ENCODE results near the gene TMEM179.

DNA sequence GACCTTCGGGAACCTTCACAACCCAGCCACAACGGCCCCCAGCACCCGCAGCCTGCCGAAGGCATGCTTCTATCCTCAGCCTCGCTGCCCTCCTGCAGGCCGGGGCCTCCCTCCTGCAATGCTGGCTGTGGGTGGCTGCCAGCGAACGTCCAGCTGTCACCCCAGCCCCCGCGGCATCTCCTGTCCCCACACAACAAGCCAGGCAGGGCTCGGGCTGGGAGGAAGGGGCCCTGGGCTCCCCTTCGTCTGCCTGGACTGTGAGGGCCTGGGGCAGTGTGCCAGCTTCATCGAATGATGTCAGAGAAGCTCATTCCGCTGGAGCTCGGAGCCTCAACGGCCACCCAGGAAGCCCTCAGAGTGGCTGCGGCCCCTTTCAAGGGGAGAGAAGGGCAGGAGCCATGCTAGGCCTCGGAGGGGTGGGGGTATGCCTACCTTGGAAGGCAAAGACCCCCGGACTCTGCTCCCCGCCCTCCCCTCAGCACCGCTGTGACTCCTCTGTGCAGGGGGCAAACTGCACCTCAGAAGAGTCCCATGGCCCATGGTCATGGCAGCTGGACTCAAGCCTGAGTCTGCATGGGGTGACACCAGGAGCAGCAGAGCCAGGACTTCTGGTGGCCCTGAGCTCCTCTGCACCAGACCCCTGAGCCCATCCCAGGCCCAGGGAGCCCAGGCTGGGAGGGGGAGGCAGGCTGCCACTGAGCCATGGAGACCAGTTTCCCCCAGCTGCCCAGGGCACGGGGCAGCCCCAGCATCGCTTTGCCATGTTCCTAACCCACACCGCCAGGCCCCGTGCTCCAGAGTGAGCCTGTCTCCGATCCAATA, 49.8 kb downstream of the TMEM179 start:
- TF ChIP-seq ARNTL (CRISPR knock-in tag; IDR thresholded peaks at IDR 0.05; ENCODE audit: borderline replicate concordance, low read depth), result no peak
- TF ChIP-seq, protein P1, sequence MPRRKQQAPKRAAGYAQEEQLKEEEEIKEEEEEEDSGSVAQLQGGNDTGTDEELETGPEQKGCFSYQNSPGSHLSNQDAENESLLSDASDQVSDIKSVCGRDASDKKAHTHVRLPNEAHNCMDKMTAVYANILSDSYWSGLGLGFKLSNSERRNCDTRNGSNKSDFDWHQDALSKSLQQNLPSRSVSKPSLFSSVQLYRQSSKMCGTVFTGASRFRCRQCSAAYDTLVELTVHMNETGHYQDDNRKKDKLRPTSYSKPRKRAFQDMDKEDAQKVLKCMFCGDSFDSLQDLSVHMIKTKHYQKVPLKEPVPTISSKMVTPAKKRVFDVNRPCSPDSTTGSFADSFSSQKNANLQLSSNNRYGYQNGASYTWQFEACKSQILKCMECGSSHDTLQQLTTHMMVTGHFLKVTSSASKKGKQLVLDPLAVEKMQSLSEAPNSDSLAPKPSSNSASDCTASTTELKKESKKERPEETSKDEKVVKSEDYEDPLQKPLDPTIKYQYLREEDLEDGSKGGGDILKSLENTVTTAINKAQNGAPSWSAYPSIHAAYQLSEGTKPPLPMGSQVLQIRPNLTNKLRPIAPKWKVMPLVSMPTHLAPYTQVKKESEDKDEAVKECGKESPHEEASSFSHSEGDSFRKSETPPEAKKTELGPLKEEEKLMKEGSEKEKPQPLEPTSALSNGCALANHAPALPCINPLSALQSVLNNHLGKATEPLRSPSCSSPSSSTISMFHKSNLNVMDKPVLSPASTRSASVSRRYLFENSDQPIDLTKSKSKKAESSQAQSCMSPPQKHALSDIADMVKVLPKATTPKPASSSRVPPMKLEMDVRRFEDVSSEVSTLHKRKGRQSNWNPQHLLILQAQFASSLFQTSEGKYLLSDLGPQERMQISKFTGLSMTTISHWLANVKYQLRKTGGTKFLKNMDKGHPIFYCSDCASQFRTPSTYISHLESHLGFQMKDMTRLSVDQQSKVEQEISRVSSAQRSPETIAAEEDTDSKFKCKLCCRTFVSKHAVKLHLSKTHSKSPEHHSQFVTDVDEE (CRISPR knock-in tag; IDR thresholded peaks at IDR 0.05), result no peak
- TF ChIP-seq, protein P2, sequence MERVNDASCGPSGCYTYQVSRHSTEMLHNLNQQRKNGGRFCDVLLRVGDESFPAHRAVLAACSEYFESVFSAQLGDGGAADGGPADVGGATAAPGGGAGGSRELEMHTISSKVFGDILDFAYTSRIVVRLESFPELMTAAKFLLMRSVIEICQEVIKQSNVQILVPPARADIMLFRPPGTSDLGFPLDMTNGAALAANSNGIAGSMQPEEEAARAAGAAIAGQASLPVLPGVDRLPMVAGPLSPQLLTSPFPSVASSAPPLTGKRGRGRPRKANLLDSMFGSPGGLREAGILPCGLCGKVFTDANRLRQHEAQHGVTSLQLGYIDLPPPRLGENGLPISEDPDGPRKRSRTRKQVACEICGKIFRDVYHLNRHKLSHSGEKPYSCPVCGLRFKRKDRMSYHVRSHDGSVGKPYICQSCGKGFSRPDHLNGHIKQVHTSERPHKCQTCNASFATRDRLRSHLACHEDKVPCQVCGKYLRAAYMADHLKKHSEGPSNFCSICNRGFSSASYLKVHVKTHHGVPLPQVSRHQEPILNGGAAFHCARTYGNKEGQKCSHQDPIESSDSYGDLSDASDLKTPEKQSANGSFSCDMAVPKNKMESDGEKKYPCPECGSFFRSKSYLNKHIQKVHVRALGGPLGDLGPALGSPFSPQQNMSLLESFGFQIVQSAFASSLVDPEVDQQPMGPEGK (CRISPR knock-in tag; IDR thresholded peaks at IDR 0.05; ENCODE audit: borderline replicate concordance), result no peak
- TF ChIP-seq, protein P3, sequence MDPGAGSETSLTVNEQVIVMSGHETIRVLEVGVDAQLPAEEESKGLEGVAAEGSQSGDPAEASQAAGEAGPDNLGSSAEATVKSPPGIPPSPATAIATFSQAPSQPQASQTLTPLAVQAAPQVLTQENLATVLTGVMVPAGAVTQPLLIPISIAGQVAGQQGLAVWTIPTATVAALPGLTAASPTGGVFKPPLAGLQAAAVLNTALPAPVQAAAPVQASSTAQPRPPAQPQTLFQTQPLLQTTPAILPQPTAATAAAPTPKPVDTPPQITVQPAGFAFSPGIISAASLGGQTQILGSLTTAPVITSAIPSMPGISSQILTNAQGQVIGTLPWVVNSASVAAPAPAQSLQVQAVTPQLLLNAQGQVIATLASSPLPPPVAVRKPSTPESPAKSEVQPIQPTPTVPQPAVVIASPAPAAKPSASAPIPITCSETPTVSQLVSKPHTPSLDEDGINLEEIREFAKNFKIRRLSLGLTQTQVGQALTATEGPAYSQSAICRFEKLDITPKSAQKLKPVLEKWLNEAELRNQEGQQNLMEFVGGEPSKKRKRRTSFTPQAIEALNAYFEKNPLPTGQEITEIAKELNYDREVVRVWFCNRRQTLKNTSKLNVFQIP (CRISPR knock-in tag; IDR thresholded peaks at IDR 0.05; ENCODE audit: borderline replicate concordance, low read depth), result no peak
- no peak for TF ChIP-seq ISL1 (CRISPR knock-in tag; IDR thresholded peaks at IDR 0.05)
- TF ChIP-seq PPARA (CRISPR knock-in tag; IDR thresholded peaks at IDR 0.05; ENCODE audit: borderline replicate concordance), result no peak
- no peak for TF ChIP-seq GLIS3 (CRISPR knock-in tag; IDR thresholded peaks at IDR 0.05)
- no peak for TF ChIP-seq RARB (CRISPR knock-in tag; IDR thresholded peaks at IDR 0.05)
- no peak for TF ChIP-seq ZFP30 (CRISPR knock-in tag; IDR thresholded peaks at IDR 0.05)
- TF ChIP-seq ZC3H10 (CRISPR knock-in tag; IDR thresholded peaks at IDR 0.05), result no peak

Data from SK-N-SH treated with all-trans-retinoic acid at 6 μM for 48 hours (cell line).